Measurements from ENCODE around the gene GTPBP3.
A peak's percentile ranks its signal among the peaks of the same experiment; 100 is the strongest.
"Not testable (repeated sequence)": the region's sequence is repeated elsewhere in the genome, so short reads cannot be mapped to it uniquely, and the experiment has no call there.

GTPBP3 gene

DNA sequence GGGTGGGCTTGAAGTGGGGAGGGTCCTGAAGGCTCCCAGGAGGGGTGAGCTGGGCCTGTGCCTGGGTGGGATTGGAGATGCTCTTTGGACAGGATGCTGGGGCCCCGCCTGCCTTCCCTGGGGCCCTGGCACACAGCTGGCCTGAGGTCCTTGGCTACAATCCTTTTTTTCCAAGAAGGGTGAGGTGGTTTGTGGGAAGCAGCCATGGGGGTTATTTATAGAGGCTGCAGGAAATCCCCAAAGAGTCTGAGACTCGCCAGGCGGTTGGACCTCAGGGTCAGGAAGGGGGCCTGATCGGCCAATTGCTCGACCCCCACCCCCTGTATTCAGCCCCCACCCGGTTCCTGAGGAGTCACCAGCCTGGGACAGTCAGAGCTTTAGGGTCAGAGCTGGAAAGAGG is 10.0 kb downstream of the GTPBP3 start:
- no peak for DNase-seq

DNA sequence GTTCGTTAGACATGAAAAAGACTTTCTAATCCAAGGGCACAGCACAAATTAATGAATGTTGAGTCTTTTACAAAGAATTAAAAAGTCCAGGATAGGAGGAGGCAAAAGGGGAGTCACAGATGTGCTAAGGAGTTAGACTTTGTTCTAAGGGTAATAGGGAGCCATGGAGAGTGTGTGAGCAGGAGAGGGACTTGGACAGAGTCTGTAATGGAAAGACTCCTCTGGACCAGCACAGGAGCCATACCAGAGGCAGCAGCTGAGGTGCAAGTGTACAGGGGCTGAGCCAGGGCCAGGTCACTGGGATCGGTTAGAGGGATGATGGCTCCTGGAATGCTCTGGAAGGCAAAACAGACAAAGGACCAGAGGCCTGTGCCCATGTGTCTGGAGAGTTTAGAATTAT is 10.5 kb downstream of the GTPBP3 start:
- no peak for DNase-seq

DNA sequence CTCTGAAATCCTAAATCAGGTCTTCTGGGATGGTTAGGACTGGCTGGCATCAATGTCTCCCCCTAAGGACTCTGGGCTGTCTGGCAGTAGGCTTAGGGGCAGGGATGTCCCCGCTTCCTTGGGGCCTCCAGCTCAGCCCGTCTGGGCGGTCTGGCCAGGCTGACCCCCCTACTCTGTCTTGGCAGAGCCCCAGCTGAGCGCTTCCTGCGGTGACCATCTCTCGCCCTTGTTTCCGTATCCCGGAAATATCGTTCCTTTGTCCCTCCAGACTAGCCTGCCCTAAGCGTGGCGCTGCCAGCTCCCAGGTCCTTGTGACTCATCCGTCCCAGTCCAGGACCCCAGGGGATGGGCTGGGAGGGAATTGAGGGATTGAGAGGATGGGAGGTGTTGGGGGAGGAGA is 11.3 kb downstream of the GTPBP3 start:
- DNase-seq, result no peak

DNA sequence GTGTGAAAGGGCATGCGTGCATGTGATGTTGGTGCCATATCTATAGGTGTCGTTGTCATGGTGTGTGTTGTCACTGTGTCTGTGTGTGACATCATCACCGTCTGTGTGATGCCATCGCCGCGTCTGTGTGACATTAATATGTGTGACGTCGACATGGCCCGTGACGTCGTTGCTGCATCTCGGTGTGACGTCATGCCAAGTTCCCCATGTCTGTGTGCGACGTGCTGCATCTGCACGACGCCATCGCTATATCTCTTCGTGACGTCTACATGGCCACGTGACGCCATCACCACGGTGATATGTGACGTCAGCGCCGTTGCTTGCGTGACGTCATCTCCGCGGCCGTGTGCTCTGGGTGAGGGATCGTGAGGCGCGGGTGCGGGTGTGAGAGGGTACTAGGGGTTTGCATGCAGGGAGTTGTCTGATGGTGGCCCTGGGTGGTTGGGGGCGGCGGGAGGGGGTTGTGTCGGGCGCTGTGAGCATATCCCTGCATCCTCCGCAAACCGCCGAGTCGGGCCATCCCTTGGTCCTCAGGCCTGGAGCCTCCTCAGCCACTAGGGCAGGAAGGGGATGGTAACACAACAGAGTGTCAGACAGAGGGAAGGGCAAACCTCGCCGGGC is 14.6 kb downstream of the GTPBP3 start:
- no peak for DNase-seq

DNA sequence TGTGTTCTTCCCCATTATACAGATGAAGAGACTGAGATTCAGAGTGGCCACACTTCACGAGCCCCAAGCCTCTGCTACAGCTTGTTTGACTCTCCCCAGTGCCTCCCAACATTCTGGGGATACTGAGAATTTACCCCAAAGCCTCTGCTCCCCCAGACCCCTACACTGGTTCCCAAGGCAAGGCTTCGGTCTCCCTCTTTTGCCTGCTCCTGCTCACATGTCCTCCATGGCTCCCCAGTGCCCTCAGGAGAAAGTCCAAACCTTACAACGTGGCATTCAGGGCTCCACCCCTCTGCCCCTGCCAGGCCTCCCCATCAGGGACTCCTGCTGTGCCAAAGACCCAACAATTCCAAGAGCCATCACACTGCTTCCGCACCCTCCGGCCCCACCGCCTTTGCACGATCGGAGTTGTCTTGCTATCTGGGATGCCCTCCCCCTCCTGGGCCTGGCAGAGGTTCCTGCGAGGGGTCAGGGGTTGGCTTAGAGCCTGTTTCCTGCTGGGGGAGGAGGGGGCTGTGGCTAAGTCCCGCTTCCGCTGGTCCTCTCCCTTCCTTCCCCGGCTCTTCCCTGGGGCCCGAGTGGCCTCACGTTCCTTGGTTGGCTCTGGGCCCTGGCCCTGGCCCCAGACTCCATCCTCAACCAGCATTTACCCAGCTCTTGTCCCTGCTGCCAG is 15.4 kb downstream of the GTPBP3 start:
- no peak for DNase-seq

DNA sequence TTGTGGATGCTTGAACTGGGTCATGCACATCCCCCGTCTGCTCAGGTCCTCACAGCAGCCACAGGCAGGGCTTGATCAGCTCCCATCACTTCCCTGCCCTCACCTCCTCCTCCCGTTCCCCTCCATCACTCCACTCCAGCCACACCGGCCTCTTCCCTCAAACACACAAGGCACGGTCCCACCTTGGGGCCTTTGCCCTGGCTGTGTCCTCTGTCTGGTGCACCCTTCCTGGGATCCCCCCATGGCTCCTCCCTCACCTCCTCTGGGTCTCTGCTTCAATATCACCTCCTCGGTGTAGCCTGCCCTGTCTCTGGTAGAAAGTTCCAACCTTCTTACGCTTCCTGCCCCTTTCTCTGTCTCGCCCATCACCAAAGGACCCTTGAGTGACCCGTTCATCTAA is 16.0 kb downstream of the GTPBP3 start:
- DNase-seq, result no peak

DNA sequence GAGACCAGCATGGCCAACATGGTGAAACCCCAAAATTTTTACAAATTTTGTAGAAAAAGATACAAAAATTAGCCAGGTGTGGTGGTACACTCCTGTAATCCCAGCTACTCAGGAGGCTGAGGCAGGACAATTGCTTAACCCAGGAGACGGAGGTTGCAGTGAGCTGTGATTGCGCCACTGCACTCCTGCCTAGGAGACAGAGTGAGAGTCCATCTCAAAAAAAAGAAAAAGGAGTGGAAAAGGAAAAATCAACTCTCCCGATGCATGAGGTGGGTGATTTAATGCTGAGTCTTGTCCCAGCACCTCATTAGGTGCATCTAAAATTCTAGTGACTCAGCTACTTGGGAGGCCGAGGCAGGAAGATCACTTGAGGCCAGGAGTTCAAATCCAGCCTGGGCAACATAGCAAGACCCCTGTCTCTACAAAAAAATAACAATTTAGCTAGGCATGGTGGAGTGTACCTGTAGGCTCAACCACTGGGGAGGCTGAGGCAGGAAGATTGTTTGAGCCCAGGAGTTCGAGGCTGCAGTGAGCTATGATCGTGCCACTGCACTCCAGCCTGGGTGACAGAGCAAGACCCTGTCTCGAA is 19.8 kb downstream of the GTPBP3 start:
- no peak for DNase-seq

DNA sequence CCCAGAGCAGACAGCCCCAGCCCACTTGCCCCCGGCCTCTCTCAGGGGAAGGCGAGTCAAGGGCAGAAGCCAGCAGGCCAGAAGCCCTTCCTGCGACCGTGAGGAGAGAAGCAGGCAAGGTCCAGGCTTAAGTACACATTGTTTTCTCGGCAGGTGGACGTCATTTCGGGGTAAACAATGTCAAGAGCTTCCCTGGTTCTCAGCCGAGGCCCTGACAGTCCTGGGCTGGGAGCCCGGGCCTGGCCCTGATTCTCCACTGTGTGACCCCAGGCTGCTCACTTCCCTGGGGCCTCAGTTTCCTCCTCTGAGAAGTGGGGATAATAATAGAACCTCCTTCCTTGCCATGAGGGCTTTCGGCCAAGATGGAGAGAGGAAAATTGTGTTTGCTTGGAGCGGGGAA is 20.4 kb downstream of the GTPBP3 start:
- no peak for DNase-seq

DNA sequence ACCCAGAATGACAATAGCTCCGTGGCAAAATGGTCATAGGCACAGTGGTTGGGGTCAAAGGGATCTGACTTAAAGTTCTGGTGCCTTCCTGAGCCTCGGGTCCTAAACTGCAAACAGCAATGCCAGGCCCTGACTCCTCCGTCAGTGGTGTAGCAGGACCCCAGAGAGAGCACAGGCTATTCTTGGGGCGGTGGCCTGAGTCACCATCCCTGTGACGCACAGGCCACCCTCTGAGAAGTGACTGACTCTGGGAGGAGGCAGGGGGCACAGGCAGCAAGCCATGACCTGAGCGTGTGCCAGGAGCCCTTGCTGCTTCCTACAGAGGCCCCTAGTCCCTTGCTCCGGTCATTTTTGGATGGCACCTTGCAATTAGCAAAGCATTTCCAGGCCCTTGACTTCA is 21.0 kb downstream of the GTPBP3 start:
- DNase-seq, result no peak

DNA sequence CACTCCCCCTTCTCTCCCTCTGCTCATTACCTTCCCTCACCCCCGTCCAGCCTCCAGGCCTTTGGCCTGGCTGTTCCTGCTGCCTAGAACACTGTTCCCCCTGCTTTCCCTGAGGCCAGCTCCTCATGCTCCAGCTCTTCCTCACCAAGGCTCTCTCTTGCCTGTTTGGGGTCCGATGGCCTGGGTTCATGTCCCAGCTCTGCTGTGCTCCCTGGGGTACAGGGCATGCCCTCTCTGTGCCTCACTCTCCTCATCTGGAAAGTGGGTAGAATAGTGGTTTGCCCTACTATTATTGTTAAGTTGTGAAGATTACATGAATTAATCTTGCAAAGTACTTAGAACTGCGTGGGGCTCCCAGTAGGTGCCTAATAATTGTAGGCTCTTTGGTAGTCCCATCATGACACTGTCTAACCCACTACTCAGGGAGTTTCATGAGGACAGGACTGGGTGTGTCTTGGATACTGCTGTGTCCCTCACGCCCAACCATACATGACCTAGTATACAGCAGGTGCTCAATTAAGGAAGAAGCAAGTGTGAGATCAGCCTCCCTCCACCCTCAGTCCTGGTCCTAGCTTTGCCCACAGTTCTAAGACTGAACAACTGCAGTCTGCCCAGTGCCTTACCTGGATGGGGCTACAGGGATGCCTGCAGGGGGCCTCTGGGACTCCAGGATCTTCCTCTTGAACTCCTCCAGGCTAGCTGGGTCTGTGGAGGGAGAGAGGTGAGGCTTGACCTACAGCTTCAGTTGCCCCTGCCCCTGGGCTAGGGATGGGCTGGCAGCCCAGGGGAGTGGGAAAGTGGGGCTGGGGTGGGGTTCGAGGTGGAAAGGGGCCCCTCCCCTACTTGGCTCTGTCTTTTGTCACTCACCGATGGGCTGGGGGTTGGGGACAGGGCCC is 22.8 kb downstream of the GTPBP3 start:
- DNase-seq, result no peak

DNA sequence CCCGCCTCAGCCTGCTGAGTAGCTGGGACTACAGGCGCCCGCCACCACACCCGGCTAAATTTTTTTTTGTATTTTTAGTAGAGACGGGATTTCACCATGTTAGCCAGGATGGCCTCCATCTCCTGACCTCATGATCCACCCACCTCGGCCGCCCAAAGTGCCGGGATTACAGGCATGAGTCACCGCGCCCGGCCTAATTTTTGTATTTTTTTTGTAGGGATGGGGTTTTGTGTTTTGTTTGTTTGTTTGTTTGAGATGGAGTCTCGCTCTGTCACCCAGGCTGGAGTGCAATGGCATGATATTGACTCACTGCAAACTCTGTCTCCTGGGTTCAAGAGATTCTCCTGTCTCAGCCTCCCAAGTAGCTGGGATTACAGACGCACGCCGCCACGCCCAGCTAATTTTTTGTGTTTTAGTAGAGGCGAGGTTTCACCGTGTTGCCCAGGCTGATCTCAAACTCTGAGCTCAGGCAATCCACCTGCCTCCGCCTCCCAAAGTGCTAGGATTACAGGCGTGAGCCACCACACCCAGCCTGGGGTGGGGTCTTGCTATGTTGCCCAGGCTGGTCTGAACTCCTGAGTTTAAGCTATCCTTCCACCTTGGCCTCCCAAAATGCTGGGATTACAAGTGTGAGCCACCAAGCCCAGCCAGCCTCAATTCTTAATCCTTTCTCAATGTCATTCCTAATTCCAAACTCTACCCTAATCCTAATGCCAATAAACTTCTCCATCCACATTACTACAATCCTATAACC is 26.7 kb downstream of the GTPBP3 start:
- DNase-seq, result not testable (repeated sequence)

DNA sequence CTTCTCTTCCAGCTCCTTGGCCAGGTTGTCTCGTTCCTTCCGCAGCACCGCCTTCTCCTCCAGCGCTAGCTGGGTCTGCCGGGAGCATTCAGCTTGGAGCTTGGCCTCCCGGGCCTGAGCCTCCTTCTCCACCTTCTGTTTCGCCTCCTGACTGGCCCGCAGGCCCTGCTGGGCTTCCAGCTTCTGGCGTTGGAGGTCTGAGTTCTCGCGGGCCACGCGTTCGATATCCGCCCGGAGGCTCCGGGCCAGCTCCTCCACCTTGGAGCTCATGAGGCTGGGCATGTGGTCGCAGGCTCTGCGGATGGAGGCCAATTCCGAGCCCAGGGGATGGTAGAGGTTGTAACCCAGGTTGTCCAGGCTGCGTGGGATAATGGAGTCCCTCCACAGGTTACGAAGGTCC is 28.0 kb downstream of the GTPBP3 start:
- DNase-seq, result no peak

DNA sequence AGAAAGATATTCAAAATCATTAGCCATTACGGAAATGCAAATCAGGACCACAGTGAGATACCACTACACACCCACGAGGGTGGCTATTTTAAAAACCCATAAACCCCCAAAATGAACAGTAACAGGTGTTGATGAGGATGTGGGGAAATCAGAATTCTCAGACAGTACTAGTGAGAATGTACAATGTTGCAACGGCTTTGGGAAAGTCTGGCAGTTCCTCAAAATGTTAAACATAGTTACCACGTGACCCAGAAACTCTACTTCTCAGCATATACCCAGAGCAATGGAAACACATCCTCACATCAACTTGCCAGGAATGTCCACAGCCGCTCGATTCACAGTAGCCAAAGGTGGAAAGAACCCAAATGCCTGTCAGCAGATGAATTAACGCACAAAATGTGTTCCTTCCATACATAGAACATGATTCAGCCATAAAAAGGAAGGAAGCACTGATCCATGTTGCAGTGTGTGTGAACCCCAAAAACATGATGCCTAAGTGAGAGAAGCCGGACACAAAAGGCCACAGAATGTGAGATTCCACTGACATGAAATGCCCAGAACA is 32.8 kb downstream of the GTPBP3 start:
- no peak for DNase-seq

DNA sequence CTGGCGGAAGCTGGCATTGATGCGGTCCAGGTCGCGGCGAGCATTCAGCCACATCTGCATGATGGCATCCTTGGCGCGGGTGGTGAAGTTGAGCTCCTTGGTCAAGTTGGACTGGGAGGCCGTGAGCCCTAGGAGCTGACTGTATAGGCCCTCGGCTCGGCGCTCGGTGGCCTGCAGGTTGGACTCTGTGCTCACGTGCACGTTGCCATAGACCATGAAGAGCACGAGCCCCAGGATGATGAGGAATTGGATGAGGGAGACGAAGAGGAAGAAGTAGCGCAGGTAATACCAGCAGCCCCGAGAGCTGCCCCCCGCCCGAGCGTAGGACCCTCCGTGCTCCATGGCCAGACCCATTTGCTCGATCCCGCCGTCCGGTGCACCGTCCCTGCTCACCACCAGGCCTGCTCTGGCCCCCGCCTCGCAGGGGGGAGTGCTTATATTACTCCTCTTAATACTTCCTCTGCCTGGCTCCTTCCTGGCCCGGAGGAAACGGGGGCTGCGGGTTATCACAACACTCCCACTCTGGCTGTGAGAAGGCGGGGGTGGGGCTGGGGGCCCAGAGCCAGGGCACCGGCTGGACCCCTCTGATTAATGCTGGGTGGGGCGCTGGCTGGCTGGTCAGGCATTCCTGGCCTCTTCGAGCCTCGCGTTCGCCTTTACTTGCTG is 39.7 kb downstream of the GTPBP3 start, which contains the start of gene PLVAP:
PLVAP (minus strand) TSS at position 408 of the 666 bp plus-strand sequence; CDS start at position 354, 54 bp downstream.
- DNase-seq, result no peak

DNA sequence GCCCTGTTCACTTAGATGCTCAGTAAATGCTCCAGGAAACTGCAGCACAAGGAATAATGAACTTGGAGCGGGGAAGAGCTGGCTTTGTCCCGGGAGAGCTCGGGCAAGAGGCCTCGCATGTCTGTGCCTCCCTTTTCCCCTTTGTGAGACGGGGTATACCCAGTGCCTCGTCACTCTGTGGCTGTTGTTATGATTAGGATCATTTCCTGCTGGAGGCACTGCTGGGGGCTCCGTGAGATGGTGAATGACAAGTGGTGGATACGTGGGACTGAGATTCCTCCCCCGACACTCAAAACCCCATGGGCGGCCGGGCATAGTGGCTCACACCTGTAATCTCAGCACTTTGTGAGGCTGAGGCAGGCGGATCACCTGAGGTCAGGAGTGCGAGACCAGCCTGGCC is 40.9 kb downstream of the GTPBP3 start:
- no peak for DNase-seq

DNA sequence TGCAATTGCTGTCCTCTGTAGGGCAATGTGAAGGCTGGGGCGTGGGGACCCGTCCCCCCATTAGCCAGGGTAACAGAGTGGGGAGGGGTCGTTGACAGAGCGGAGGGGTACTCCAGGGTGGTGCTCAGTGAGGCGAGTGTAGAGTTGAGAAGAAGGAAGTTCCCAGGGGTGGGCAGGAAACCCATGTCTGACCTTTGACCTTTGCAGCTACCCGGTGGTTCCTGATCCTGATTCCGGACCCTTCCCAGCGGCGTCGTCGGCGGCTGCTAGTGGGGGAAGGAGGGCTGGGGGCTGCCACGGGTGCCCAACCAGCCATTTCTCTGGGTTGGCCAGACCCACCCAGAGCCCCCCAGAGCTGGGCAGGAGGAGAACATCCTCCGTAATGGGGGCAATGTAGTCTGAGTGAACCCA is 41.9 kb downstream of the GTPBP3 start:
- no peak for DNase-seq

DNA sequence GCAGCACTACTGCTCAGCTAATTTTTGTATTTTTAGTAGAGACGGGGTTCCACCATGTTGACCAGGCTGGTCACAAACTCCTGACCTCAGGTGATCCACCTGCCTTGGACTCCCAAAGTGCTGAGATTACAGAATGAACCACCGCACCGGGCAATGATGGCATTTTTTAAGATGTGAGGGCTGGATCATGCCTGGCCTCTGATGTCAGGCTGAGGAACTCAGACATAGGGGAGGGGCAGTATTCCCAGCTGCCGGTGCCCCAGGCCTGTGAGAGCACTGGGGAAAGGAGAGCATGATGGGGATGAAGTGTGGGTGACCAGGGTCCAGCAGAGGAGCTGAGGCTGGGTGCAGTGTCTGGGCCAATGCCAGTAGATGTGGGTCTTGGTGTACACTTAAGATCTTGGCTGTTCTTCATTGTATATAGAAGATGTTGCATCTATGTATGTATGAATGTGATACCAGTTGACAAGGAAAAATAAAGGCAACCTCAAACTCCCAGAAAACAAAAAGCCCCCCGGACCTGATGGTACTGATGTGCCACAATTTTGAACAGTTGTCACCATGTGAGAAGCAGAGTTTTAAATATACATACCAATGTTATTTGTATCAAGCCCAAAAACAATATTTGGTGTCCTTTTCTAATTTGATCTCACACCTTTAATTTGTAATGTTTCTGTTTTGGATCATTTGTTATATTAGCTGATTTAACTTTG is 43.2 kb downstream of the GTPBP3 start:
- no peak for DNase-seq

DNA sequence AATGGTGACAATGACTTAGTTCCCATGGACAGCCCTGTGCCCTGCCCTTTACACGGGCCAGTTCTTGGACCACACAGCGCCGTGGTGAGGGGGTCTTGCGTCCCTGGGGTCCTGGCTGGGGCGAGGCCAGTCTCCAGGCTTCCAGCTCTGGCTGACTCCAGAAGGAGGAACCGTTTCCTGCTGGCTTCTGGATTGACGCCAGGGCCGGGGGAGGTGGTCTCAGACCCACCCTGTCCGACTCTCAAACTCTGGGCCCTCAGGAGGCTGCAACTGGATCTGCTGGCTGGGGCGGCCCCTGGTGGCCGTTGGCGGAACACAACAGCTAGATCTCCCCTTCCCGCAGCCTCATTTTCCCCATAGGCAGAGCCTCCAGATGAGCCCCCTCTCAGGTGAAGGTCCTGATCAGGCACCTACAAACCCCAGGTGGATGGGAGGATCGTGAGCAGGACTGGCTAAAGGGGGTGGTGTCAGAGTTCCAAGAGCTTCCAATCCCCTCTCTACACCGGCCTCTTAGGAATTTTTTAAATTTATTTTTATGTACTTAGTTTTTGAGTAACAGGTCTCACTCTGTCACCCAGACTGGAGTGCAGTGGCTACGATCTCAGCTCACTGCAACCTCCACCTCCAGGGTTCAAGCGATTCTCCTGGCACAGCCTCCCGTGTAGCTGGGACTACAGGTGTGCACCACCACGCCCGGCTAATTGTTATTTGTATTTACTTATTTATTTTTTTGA is 48.7 kb downstream of the GTPBP3 start:
- DNase-seq, result peak; percentile 56

DNA sequence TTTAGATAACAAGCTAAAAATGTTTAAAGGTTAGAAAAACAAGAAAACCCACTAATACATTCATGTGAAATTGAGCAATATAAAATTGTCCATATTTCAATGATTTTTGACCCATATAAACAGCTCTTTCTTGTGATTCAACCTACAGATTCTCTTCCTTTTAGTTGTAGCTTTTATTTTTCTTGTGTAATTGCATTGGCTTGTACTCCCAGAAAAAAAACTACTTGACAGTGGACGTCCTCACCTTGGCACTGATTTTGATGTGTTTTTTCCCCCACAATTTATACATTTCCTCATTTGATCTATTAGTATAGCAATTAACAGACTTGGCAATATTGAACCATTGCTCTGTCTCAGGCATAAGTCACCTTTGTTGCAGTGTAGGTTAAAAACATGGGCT is 51.9 kb downstream of the GTPBP3 start:
- DNase-seq, result no peak

DNA sequence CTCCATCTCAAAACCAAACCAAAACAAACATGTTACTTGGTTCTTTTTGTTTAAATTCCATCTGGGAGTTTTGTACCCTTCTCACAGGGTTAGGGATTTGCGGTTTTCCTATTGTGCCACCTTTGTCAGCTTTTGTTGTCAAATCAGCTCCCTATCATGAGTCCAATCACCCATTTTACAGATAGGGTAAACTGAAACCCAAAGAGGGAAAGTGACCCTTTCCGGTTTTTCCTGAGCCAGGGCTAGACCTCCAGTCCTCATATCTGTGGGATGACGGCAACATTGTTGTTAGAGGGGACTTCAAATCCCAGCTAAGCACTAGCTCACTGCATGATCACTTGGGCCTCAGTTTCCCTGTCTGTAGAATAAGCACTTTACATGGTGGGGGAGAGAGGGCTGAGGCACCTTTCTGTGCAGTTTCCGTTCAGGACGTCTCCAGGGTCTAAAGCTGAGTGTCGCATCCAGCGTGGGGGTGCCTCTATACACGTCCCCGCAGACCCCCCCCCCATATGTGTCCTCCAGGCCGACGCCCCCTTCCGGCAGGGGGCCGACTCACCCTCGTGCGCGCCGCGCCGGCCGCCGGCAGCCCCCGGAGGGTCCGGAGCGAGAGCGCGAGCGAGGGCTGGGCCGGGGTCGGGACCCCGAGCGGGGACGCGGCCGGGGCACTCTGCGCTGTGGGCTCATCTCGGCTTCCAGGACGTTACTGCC is 52.8 kb downstream of the GTPBP3 start:
- DNase-seq, result no peak

Measured in stimulated activated CD4-positive, alpha-beta T cell treated with anti-CD3 and anti-CD28 coated beads, Interleukin-1b, Interleukin-23, amount 100 ng/mL, for 48 hours (primary cell).